GM18502 (cell line): ENCODE measurements around the gene STAT1.

Experiments
- ATAC-seq: cut with Tn5 transposase; IDR thresholded peaks from one replicate; pipeline ENCODE4 v1.9.1; 2021; ENCODE audit warnings: mild to moderate bottlenecking; ENCODE audit not compliant: unreplicated experiment, poor library complexity

STAT1 gene

DNA sequence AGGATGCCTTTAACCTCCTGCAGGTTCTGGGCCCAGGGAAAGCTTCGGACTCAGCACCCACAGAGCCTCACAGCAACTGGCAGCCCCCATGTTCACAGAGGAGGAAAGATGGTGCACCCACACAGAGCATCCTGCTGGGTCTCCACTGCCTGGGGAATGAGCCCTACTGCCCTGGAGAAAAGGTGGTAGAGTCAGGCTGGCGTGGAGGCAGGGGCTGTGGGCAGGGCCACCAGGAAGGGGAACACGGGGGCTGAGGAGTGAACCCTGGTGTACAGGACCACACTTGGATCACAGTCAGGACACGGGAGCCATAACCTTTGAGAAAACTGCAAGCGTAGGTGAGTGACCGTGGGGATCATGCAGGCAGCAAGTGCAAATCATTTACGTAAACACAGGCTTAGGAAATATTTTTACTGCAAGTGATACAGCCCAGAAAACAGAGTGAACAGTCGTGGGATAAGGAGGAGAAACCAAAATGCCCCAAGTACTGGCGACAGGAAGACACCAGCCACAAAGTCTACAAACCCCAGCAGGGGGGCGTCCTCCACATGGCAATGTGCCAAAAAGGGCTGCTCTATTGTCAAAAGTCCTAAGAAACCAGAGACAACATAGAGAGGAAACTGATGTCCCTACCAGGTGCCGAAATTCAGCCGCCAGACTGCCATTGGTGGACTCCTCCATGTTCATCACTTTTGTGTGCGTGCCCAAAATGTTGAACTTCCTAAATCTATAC, 27.6 kb downstream of the STAT1 start:
- no peak for ATAC-seq

DNA sequence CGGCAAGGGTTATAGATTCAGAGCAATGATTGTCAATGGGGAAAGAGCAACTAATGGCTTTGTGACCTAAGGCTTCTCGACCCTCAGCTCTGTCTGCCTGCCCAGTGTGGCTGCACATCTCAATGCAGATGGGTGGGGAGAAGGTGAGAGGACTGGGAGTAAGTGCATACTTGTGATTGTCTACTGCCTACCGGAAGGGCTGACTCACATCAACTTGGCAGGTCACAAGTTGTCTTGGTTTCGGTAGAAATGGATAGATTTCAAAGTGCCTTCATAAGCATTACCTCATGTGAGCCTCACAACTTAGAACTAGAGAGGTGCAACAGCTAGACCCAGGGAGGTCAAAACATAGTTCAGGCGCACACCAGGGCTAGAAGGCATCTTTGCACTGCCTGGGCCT, 29.4 kb downstream of the STAT1 start:
- ATAC-seq, result no peak

DNA sequence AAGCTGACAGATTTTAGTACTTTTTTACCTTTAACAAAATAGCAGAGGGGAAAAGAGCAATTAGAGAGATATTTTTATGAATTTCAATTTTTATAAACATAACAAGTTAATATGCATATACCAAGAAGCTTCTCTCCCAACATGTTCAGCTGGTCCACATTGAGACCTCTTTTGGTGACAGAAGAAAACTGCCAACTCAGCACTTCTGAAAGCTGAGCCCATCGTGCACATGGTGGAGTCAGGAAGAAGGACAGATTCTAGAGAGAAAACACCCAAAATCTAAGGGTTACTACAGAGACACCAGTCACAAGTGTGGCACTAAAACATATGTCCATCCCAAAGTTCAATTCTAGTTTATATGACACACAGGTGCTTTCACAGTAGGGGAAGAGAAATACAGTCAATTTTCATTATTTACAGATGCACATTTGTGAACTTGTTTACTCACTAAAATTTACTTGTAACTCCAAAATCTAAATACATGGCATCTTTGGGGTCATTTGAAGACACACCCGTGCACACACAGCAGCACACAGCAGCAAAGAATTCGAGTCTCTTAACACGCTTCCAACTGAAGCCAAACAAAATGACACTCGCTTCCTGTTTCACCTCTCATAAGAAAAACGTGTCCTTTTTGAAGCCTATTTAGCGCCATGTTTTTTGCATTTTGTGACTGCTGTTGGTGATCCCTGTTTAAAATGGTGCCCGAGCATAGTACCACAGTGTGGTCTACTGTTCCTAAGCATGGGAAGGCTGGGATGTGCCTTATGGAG, 31.5 kb downstream of the STAT1 start:
- ATAC-seq, result no peak

DNA sequence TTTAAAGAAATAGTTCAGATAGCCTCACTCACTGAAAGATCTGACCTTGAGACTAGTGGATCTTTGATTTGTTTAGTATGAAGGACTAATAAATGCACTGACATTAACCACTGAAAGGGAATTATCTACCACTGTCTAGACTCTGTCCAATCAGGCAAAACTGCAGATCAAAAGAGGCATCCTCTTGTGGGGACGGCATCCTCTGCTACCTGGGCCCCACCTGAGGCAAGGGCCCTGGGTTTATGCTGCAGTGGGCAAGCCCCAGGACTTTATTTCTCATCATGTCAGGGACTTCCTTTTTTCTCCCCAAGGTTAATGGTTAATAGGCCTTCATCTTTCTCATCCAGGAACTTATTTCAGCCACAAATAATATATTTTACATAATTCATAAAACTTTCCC, 32.2 kb downstream of the STAT1 start:
- no peak for ATAC-seq

DNA sequence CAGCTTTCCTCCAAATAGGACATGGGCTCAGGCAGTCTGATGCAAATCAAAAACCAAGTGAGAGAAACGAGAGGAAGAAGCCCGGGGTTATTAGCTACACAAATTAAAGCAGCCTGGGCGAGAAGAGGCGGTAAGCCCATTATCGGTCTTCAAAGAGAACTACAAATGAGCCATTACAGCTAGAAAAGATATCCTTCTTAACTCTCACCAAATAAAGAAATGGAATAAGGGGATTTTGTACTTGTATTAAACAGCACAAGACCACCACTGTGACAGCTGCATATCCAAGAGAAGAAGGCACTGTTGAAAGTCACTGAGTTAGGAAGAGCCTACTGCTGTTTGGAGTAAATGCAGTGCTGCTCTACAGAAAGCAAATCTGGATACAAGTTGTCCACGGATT, 32.6 kb downstream of the STAT1 start:
- ATAC-seq, result no peak

DNA sequence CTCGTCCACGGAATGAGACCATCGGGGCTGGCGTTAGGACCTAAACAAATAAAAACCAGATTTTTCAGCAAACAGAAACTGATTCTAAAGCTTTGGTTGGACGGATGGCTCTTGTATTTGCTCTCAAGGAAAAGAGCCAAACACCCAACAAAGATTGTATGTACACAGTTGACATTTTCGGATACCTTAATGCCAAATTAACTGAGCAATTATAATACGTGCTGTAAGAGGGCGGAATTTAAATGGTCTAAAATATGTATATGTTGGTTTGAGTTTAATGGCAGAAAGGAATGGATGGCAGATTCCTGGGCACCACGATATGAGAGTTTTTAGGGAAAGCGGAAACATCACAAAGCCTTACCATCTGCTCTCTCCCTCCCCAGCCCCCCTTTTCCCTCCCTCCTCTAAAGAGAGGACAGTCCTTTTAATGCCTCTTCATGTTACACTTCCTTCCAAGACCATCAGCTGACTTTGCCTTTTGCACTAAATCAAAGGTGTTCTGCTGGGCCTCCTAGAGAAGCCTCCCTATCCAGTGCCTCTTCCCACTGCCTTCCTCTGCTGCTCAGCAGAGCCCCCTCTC, 33.3 kb downstream of the STAT1 start:
- ATAC-seq, result no peak

DNA sequence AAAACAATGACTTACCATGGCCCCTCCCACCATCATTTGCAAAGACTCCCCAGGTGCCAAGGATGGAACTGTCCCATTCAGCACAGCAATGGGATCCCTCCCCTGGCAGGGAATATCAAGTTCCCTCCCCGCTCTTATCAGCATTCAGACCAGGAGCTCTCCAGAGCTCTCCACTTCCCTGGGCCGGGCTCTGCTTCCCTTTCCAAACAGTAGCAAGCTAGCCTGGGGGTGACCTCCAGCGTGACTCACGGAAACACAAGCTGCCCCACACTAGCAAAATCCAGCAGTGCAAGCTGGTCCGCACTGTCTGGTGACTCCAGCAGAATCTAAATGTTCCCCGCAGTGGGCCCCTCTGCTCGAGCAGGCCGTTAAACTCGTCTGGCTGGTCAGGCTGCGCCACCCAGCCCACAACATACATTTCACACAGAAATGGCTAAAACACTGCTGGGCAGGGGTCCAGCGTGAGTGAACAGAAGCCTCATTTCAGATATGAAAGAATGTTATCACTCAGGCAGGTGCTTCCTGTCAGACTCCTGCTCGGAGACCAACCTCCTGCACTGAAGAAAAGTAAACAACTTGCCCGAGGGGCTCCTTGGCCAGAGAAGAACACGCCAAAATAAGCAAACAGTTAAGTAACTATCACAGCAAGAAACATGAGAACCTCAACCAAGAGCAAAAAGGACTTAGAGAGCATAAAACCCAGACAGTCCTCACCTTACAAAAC, 33.9 kb downstream of the STAT1 start:
- no peak for ATAC-seq

DNA sequence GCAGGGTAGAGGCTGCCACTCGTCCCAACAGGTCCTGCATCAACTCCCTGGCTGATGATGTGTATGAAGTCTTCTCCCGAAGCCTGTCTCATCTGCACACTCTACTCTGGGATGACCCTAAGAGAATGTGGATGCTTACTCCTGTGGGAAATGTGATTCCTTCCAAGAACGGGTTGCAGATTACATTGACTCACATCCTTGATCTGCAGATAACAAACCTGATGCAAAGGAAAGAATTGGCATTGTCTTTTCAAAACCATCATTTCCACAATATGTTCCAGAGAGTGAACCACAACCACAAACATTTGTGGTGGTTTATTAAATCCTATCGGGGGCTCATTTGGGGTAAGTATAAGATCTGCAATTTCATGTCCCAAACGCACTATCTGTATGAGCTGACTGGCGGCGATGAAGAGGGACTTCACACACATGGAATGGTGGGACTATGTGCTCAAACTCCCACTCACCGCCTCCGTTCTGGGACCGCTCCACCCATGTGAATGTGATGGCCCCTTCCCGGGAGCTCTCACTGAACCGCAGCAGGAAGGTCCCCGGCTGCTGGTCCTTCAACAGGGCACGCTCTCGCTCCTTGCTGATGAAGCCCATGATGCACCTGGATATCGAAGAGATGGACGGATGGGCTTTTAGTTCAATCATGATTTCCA, 35.5 kb downstream of the STAT1 start:
- ATAC-seq, result no peak

DNA sequence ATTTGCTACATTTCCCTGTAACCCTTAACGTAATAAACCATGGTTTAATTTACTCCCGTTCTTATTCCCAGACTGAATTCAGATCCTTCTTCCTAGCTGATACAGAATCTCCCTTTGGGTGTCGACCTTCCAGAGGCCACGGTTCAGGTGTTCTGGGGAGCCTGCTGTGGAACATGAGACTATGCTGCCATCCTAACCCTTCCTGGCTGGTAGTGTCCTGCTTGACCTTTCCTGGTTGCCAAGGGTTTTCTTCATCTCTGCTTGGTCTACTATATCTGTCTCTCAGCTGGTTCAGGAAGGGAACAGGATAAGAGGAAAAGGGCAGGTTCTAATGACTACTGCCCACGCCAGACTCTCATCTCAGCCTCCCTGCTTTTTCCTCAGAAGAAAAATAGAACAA, 36.5 kb downstream of the STAT1 start:
- ATAC-seq, result no peak

DNA sequence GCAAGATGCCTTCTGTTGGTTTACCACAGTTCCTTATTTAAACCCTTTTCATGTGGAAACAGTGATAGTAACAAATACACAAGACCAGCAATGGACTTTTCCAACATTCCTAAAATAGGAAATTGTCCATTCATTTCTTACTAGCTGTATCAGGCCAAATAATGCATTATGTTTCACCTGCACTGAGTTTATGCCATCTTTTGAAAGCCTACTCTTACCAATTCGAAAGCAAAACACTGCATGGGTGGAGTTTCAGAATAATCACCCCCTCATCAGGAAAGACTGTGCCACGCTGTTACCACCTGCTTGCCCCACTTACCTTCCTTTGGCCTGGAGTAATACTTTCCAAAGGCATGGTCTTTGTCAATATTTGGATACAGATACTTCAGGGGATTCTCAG, 37.5 kb downstream of the STAT1 start:
- ATAC-seq, result no peak

DNA sequence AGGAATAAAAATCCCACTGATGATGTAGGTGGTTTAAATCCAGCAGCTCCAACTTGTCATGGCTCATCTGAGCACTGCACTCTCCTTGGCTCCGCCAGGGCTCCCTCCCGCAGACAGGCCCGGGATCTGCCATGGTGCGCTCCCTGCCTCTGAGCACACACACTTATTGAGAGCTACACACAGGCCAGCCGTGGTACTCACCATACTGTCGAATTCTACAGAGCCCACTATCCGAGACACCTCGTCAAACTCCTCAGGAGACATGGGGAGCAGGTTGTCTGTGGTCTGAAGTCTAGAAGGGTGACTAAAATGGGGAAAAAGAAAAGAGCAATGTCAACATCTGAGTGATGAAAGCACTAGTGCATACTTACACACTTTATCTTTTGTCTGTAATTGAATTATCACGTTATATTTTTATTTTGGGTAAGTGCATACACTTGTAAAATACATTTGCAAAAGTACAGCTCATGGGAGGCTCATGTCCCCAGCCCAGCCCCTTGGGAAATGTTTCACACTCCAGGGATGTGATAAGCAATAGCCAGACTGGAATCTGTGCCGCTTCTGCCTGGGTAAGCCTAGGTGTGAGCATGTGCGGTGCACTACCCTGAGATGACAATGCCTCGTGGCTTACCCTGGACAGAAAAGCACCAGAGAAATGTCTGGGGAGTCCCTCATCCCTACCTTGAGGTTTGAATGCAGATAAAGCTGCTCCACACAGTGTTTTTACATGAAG, 39.2 kb downstream of the STAT1 start:
- no peak for ATAC-seq

DNA sequence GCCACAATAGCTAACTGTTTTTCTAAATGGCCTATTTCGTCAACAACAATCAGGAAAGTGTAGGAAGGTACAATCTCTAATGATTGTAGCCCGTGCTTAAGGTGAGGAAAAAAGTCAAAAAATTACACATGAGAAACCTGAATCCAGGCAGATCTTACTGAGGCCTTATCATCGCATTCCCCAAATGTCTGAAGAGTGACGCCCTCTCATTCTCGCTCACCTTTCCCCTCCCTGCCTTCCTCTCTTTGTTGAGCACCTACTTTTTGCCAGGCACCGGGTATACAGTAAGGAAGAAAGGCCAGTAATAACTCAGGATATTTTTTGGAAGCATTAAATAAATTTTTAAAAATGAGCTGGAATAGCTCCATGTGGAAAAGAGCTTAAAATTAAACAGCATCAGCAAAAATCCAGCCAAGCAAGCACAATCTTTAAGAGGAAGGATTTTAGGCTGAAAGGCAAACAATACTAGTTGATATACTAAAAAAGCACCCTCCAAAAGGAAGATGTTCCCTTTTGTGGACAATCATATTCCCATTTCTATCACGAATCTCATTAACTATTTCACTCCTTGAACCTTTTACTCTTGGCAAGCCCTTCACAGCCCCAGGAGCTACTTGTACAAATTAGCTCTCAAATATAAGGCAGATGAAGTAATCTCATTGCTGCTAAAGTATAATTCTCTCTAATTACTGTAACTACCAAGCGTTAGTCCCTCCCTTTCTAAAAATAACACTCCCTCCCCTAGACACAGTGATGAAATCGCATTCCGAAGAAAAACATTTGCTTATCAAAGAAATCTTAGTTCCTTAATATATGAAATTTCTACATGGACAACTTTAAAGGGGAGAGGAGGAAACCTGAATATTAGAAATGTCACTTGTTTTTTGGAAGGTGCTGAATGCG, 40.0 kb downstream of the STAT1 start:
- no peak for ATAC-seq

DNA sequence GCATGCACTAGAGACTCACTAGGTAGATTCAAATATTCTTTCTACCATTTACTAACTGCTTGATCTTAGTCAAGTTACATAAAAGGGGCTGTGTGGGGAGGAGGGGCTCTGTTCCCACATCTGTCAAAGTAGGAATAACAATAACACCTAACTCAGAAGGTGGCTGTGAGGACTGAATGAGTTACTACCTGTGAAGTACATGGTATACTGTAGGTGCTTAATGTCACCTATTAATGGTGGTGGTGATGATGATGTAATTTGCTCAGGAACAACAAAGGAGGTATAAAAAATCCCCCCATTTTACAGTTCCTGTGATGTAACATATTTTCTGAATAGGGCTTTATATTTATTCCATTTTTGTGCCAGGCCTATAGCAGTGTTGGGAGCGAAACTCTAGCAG, 40.7 kb downstream of the STAT1 start:
- ATAC-seq, result no peak

DNA sequence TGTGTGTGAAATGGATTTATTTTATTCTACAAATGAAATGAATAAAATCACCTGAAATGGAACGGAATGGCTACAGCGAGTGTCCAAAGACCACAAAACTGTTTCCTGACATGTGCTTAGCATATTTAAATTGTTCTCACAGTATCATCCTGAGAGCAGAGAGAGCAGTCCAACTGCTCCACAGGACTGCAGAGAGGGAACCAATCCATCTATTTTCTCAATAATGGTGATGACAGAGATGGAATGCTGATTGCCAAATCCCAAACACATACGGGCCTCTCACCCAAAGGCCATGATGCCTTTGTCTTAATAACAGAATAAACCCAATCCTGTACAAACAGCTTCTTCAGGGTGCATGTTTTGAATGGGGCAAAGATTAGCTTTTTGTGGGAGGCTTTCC, 41.1 kb downstream of the STAT1 start:
- no peak for ATAC-seq

DNA sequence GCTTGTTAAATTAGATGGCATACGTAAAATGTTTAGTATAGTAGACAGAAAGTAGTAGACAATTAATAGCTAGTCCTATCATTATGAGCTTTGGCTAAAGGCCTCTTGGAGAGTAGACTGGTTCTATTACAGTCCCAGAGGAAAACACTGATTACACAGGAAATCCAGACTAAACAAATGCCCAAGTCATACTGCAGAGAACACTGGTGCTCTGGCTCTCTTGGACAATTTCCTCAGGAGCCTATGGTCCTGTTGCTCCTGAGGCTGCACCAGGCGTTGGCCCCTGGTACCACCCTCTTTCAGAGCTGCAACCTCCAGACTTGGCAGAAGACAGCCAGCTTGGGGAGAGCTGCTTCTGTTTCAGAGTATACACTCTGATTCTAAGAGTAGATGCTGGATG, 41.8 kb downstream of the STAT1 start:
- no peak for ATAC-seq

DNA sequence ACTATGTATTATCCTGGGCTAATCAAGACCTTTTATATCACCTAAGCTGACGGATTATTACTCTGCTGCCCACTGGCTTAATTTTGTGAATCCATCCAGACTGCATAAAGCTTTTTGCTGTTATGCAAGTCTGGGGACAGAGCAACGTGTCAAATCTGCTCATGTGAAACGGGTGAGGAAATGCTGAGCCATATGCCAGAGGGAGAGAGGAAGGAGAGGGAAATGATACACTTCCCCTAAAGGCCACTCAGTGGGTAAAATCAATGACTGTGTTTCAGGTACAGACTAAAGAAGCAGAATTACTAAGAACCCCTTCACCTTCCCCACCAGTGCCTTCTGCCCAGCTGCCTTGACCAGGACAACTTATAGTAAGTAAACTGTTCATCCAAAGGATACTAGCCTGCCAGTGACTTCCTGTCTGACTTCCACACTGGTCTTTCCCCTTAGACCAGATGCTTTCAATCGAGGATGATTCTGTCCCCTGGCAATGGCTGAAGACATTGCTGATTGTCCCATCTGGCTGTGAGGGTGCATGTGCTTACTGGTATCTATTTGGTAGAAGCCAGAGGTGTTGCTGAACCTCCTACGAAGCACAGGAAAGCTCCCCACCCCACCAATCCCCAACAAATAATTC, 43.0 kb downstream of the STAT1 start:
- no peak for ATAC-seq

DNA sequence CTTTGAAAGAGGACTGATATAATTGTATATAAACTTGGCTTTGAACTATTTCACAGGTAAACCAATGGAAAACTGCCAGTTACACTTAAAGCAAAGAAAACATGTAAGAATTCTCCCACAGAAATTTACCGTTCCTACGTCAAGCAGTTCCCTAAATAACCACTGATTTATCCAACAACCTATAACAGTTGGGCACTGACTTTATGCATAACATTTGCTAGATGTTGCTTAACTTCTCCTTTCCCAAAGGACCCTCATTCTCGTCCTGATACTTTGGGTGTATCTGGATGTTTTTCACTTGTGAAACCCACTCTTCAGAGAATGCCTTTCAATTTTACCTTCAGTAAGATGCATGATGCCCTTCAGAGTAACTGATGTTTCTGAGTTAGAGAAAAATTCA, 43.8 kb downstream of the STAT1 start:
- no peak for ATAC-seq

DNA sequence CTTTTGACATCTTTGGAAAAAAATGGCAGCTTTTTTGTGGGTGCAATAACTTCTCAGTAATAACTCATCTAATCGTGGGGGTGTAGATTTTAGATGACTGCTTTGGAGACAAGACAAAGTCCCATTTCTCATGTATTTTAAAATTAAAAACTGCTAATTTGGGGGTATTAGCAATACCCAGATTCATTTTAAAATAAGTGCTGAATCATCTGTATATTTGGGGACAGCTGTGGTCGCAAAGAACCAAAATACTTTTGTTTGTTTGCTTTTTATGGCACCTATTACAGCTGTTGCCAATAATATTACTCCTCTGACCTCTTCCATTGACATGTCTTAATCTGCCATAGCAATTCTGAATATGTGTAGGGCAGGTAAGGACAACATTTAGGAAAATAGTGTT, 45.4 kb downstream of the STAT1 start:
- ATAC-seq, result no peak
